ENCODE data around the gene ZNF597.

Gene ZNF597

GRCh38 chr16:3471518-3472176 lies 28.3 kb upstream of the ZNF597 start:
- peaks cover 32% of the 10 kb centered on the region for H3K4me1 ChIP-seq (ENCODE audit: control insufficient read depth, insufficient read depth, low read length)

DNA sequence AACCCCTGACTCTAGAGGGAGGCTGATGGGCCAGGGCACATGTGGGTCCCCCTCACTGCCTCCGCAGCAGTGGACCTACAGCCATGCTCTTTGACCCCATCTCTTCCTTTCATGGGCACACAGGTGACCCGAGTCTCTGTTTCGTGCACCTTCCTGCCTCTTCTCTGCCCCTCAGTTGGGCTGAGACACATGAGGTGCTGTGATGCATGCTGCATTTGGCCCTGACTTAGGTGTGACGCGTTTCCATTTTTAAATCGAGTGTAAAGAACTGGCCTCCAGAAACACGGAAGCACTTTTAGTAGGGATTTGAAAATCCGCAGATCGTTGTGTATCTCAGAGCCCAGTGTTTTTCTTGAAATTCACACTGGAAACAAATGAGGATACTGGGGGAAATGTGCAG lies 27.4 kb upstream of the ZNF597 start:
- no peaks in the 10 kb centered on the region for H3K9me3 ChIP-seq (ENCODE audit: control insufficient read depth, low read length)
- H3K4me3 ChIP-seq (ENCODE audit: low read length): no peak overlapping the region
- no peak overlapping the region for H3K9ac ChIP-seq (ENCODE audit: low read length)
- peaks cover 27% of the 10 kb centered on the region for H3K4me1 ChIP-seq (ENCODE audit: control insufficient read depth, insufficient read depth, low read length)
- no peaks in the 10 kb centered on the region for H3K27me3 ChIP-seq (ENCODE audit: control insufficient read depth, insufficient read depth, low read length)
- H3K36me3 ChIP-seq (ENCODE audit: control insufficient read depth, insufficient read depth, low read length): peaks cover 6% of the 10 kb centered on the region

More at GRCh38 chr16:3471518-3472176, 28.3 kb upstream of the ZNF597 start:
- Histone ChIP-seq H3K9me3 (ENCODE audit: control insufficient read depth, low read length) (no peaks in the 10 kb centered on the region), H3K4me3 (ENCODE audit: low read length) (no peak overlapping the region), H3K9ac (ENCODE audit: low read length) (no peak overlapping the region), H3K27me3 (ENCODE audit: control insufficient read depth, insufficient read depth, low read length) (no peaks in the 10 kb centered on the region), H3K36me3 (ENCODE audit: control insufficient read depth, insufficient read depth, low read length) (no peaks in the 10 kb centered on the region)

DNA sequence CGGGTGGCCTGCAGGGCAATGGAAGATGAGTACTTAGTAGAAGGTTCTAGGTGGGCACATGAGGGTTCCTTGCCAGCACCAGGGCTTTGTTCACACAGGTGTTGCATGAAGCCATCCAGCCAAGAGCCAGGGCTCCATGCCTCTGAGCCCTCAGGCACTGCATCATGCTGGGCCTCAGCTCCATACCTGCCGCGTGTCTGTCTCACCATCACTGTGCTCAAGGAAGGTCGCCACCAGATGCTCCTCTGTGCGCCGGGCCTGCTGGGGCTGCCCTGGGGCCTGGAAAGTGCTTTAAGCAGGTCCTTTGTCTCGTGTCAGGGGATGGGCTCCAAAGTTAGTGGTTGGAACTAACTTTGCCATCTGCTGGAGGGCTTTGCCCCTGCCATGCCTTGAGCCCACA lies 26.4 kb upstream of the ZNF597 start:
- Histone ChIP-seq H3K9ac (ENCODE audit: low read length) (no peak overlapping the region), H3K4me1 (ENCODE audit: control insufficient read depth, insufficient read depth, low read length) (peaks cover 19% of the 10 kb centered on the region), H3K36me3 (ENCODE audit: control insufficient read depth, insufficient read depth, low read length) (peaks cover 10% of the 10 kb centered on the region), H3K9me3 (ENCODE audit: control insufficient read depth, low read length) (no peaks in the 10 kb centered on the region), H3K4me3 (ENCODE audit: low read length) (no peak overlapping the region), H3K27me3 (ENCODE audit: control insufficient read depth, insufficient read depth, low read length) (no peaks in the 10 kb centered on the region)

- H3K36me3 ChIP-seq (ENCODE audit: control insufficient read depth, insufficient read depth, low read length): peaks cover 10% of the 10 kb centered on the region
- H3K9me3 ChIP-seq (ENCODE audit: control insufficient read depth, low read length): no peaks in the 10 kb centered on the region
- H3K4me3 ChIP-seq (ENCODE audit: low read length): no peak overlapping the region
- no peak overlapping the region for H3K9ac ChIP-seq (ENCODE audit: low read length)
- H3K27me3 ChIP-seq (ENCODE audit: control insufficient read depth, insufficient read depth, low read length): no peaks in the 10 kb centered on the region
- peaks cover 19% of the 10 kb centered on the region for H3K4me1 ChIP-seq (ENCODE audit: control insufficient read depth, insufficient read depth, low read length)
These were observed 25.2 kb upstream of the ZNF597 start for GRCh38 chr16:3468501-3468900.

DNA sequence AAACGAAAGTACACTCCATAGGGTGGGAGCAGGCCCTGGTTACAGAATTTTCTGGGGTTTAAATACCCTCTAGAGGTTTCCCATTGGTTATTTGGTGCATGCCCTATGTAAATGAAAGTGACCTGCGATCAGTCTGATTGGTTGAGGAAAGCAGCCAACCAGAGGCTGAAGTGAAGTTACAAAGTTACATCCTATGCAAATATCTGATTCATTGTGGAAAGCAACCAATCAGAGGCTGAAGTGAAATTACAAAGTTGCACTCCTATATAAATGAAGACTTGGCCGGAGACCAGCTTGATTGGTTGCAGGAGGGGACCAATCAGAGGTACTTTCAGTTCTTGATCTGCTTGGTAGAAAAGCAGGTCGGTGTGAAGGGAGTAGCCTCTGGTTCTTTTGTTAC lies 24.6 kb upstream of the ZNF597 start:
- H3K36me3 ChIP-seq (ENCODE audit: control insufficient read depth, insufficient read depth, low read length): peaks cover 10% of the 10 kb centered on the region
- peaks cover 19% of the 10 kb centered on the region for H3K4me1 ChIP-seq (ENCODE audit: control insufficient read depth, insufficient read depth, low read length)

DNA sequence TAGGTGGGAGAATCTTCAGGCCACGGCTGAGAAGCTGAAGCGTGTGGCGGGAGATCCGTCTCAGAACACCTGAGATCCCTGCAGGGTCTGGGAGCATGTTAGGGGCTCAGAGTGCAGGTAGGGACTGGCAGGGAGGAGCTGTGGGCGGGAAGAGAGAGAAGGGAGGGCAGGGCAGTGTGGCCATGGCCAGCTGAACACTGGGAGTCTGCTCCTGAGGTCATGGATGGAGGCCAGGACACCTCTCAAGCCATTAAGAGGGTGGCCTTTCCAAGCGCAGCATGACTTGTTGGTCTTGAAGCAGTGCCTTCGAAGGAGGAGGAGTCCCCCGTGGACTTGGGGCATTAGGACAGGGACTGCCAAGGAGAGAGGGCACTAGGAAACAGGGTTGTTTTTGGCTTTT lies 23.9 kb upstream of the ZNF597 start:
- H3K4me1 ChIP-seq (ENCODE audit: control insufficient read depth, insufficient read depth, low read length): peaks cover 23% of the 10 kb centered on the region
- no peaks in the 10 kb centered on the region for H3K27me3 ChIP-seq (ENCODE audit: control insufficient read depth, insufficient read depth, low read length)
- no peak overlapping the region for H3K4me3 ChIP-seq (ENCODE audit: low read length)
- H3K36me3 ChIP-seq (ENCODE audit: control insufficient read depth, insufficient read depth, low read length): peaks cover 10% of the 10 kb centered on the region
- H3K9me3 ChIP-seq (ENCODE audit: control insufficient read depth, low read length): no peaks in the 10 kb centered on the region
- no peak overlapping the region for H3K9ac ChIP-seq (ENCODE audit: low read length)

More for the DNA sequence above, 24.6 kb upstream of the ZNF597 start:
- Histone ChIP-seq H3K9ac (ENCODE audit: low read length) (no peak overlapping the region), H3K27me3 (ENCODE audit: control insufficient read depth, insufficient read depth, low read length) (no peaks in the 10 kb centered on the region), H3K4me3 (ENCODE audit: low read length) (no peak overlapping the region), H3K9me3 (ENCODE audit: control insufficient read depth, low read length) (no peaks in the 10 kb centered on the region)

- H3K4me1 ChIP-seq (ENCODE audit: control insufficient read depth, insufficient read depth, low read length): peaks cover 30% of the 10 kb centered on the region
- no peak overlapping the region for H3K9ac ChIP-seq (ENCODE audit: low read length)
- H3K9me3 ChIP-seq (ENCODE audit: control insufficient read depth, low read length): no peaks in the 10 kb centered on the region
- no peaks in the 10 kb centered on the region for H3K27me3 ChIP-seq (ENCODE audit: control insufficient read depth, insufficient read depth, low read length)
- H3K36me3 ChIP-seq (ENCODE audit: control insufficient read depth, insufficient read depth, low read length): peaks cover 10% of the 10 kb centered on the region
- H3K4me3 ChIP-seq (ENCODE audit: low read length): no peak overlapping the region
These were observed 22.7 kb upstream of the ZNF597 start for GRCh38 chr16:3465911-3466584.

DNA sequence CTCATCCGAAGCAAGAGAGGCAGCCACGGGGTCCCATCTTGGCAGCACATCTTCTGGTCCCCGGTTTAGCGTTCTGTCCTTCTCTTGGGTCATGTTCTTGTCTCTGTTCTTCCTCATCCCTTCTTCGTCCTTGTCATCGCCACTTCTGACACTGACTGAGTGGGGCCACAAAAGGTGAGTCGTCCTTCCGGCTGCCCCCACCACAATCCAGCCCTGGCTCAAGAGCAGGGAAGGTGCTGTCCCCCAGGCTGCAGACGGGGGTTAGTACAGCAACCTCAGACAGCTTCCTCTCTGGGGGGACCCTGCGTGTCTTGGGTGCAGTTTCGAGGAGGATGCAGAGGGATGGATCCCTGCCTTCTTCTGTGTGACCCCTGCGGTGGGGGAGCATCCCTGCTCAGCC lies 22.0 kb upstream of the ZNF597 start:
- Histone ChIP-seq H3K4me3 (ENCODE audit: low read length) (no peak overlapping the region), H3K9ac (ENCODE audit: low read length) (no peak overlapping the region), H3K36me3 (ENCODE audit: control insufficient read depth, insufficient read depth, low read length) (peaks cover 10% of the 10 kb centered on the region), H3K27me3 (ENCODE audit: control insufficient read depth, insufficient read depth, low read length) (no peaks in the 10 kb centered on the region), H3K9me3 (ENCODE audit: control insufficient read depth, low read length) (no peaks in the 10 kb centered on the region), H3K4me1 (ENCODE audit: control insufficient read depth, insufficient read depth, low read length) (peaks cover 38% of the 10 kb centered on the region)

- Histone ChIP-seq H3K36me3 (ENCODE audit: control insufficient read depth, insufficient read depth, low read length) (peaks cover 9% of the 10 kb centered on the region), H3K9me3 (ENCODE audit: control insufficient read depth, low read length) (no peaks in the 10 kb centered on the region), H3K4me1 (ENCODE audit: control insufficient read depth, insufficient read depth, low read length) (peaks cover 48% of the 10 kb centered on the region), H3K9ac (ENCODE audit: low read length) (no peak overlapping the region), H3K4me3 (ENCODE audit: low read length) (no peak overlapping the region), H3K27me3 (ENCODE audit: control insufficient read depth, insufficient read depth, low read length) (no peaks in the 10 kb centered on the region)
These were observed 17.8 kb upstream of the ZNF597 start for GRCh38 chr16:3461151-3461550.

DNA sequence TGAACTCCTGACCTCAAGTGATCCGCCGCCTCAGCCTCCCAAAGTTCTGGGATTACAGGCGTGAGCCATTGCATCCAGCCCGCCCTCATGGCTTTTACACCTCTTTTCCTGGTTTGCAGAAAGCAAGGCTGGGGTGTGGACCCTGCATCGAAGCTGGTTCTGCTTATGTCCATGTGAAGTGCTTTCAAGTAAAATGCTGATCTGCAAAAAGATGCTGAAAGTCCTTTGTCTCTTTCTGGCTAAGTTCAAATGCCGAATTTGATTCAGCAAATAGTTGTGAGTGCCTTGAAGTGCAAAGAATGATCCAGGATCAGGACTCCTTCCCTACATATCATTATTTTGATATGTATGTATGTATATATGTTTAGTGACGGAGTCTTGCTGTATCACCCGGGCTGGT lies 17.3 kb upstream of the ZNF597 start:
- Histone ChIP-seq H3K36me3 (ENCODE audit: control insufficient read depth, insufficient read depth, low read length) (peaks cover 3% of the 10 kb centered on the region), H3K9ac (ENCODE audit: low read length) (no peak overlapping the region), H3K4me3 (ENCODE audit: low read length) (no peak overlapping the region), H3K9me3 (ENCODE audit: control insufficient read depth, low read length) (no peaks in the 10 kb centered on the region), H3K4me1 (ENCODE audit: control insufficient read depth, insufficient read depth, low read length) (peaks cover 54% of the 10 kb centered on the region), H3K27me3 (ENCODE audit: control insufficient read depth, insufficient read depth, low read length) (no peaks in the 10 kb centered on the region)

DNA sequence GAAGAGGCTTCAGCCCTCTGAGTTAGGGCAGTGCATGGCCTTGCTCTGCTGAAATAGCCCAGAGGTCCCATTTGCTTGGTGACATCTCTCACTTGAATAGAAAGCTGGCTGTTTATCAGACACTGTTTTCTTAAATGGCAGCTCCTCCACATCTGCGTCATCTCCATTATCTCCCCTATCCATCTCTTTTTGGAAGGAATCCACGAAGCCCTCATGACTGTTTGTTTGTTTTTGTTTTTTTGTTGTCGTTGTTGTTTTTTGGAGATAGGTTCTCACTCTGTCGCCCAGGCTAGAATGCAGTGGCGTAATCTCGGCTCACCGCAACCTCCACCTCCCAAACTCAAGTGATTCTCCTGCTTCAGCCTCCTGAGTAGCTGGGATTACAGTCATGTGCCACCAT lies 16.8 kb upstream of the ZNF597 start:
- no peak overlapping the region for H3K9ac ChIP-seq (ENCODE audit: low read length)
- no peaks in the 10 kb centered on the region for H3K36me3 ChIP-seq (ENCODE audit: control insufficient read depth, insufficient read depth, low read length)
- H3K27me3 ChIP-seq (ENCODE audit: control insufficient read depth, insufficient read depth, low read length): no peaks in the 10 kb centered on the region
- no peak overlapping the region for H3K4me3 ChIP-seq (ENCODE audit: low read length)
- peaks cover 54% of the 10 kb centered on the region for H3K4me1 ChIP-seq (ENCODE audit: control insufficient read depth, insufficient read depth, low read length)
- H3K9me3 ChIP-seq (ENCODE audit: control insufficient read depth, low read length): no peaks in the 10 kb centered on the region

DNA sequence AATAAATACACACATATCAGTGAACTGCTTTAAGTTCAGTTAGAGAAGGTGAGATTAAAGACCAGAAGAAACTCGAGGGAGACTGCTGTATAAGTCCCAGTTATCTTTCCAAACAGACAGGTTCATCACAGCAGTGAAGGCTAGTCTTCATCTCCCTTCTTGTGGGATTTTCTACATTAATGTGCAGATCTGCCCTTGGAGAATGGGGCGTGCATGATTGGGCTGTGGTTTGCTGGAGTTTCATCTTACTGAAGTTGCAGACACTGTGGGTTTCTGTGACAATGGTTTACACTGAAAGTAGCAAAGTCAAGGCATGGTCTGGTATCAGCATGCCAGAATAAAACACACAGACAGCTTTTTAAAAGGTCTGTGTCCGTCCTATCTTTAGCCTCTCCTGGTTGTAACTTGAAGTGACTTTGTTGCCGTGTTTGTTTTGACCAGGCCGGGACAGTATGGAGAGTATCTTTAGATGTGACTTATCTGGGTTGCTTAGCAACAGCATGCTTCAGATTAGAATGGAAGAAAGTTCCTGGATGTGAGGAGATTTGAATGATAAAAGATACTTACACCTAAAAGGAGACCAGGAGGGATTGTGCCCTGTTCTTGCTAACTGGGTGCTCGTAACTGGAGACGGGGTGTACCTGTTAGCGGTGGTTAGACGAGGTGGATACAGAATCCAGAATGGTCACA lies 16.2 kb upstream of the ZNF597 start:
- H3K4me3 ChIP-seq (ENCODE audit: low read length): peak overlapping the region; percentile 63
- no peaks in the 10 kb centered on the region for H3K9me3 ChIP-seq (ENCODE audit: control insufficient read depth, low read length)
- H3K4me1 ChIP-seq (ENCODE audit: control insufficient read depth, insufficient read depth, low read length): peaks cover 51% of the 10 kb centered on the region
- H3K27me3 ChIP-seq (ENCODE audit: control insufficient read depth, insufficient read depth, low read length): no peaks in the 10 kb centered on the region
- no peaks in the 10 kb centered on the region for H3K36me3 ChIP-seq (ENCODE audit: control insufficient read depth, insufficient read depth, low read length)
- H3K9ac ChIP-seq (ENCODE audit: low read length): no peak overlapping the region

All from mucosa of stomach (tissue), 1 donor.